GM21528 (cell line): Measurements from ENCODE around the gene DIP2C.

ENCODE experiments used
- ATAC-seq: cut with Tn5 transposase; IDR thresholded peaks from one replicate; pipeline ENCODE4 v1.9.1; 2021; ENCODE audit warnings: mild to moderate bottlenecking, moderate library complexity; ENCODE audit not compliant: unreplicated experiment, low FRiP score

The DIP2C gene

DNA sequence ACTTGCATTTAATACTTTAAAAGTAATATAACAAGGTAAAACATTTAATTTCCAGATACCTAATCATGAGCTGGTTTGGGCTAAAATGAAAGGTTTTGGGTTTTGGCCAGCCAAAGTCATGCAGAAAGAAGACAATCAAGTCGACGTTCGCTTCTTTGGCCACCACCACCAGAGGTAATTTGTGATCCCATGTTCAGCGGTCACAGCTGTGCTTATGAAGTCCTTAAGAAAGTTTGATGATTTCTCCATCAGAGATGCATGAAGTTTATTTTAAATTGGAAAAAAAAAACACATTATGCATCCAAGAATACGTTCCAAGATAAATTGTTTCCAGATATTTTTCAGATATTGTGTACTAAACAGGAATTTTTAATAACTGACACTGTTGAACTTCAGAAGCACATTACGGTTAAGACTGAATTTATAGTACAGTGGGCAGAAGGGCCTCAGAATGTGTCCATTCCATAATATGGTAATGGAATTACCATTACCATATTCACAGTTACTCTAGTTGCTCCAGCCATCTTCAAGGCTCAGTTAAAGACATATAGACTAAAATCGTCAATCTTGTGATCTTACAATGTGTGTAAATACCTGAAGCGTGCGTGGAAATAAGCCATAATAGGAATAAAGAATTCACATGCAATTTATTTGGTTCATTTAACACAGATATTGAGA lies 447.4 kb downstream of the DIP2C start:
- no peak for ATAC-seq

DNA sequence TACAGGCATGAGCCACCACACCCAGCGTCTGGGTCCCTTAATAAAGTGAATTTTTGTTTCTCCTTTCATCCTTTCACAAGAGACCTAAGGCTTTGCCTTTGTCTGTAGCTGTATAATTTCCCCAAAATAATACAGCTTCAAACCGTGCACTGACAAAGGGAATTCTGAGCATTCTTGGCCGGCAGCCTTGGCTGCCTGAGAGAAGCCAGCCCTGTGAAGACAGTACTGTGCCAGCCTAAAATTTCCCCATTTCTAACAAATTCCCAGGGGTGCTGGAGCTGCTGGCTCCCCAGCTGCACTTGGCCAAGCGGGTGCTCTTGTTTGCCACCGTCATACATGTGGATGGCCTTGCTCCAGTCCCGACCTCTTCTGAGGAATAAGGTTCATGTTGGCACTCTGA lies 448.0 kb downstream of the DIP2C start:
- ATAC-seq: no peak

DNA sequence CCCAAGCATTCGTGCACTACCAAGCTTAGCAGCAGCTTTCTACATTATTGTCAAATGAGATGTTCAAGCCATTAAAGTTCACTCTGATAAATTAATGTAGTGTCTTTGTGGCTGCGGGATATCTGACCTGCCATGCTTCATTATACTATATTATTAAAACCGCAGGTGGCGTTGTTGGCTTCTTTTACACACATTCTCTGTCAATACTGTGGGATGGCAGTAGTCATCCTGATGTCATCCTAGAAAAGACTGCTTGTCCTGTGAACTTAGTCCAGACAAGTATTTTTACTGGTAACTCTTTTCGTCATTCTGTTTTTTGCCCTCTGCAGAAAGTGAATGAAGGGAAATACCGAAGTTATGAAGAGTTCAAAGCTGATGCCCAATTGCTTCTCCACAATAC lies 450.4 kb downstream of the DIP2C start:
- no peak for ATAC-seq

DNA sequence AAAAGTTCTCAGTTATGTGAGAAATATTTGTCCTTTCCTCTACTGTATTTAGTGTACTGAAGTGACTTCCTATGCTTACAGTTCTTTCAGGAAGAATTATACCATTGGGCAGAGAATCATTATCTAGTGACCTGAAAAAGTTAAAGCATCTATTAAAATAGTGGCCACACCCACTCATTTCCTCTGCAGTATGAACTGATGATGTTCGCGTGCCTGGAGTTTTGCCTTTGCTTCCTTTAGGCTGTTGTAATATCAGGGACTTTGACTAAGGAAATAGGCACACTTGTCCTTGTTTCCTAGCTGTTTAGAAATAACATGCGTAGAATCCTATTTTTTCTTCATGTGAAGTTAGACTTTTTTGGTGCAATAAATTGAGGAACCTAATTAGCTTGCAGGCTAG lies 453.6 kb downstream of the DIP2C start:
- ATAC-seq: no peak

DNA sequence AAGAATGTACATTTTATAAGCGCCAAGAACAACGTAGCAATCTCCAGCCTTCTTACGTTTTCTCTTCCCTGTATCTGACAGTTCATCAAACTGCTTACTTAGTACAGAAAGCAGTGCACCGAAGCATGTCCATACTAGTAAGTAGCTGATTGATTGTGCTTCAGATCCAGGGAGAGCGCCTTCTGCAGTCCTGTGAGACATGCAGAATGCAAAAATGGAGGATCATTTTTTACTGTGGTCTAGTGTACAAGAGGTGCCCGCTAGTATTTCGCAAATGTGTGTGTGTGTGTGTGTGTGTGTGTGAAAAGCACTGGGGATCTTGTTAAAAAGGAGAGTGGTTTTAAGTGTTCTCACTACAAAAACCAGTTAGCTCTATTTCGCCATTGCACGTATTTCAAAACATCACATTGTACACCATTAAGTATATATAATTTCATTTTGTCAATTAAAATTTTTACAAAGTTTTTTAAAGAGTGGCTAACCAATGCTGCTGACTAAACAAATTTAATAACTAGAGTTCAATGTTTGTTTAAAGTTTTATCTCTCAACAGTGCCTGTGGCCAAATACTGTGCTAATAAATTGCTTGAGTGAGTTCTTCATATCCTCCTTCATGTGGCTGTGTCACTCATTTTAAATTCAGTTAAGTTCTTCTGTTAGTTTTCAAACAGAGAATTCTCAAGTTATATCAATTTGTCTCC lies 454.6 kb downstream of the DIP2C start:
- no peak for ATAC-seq

DNA sequence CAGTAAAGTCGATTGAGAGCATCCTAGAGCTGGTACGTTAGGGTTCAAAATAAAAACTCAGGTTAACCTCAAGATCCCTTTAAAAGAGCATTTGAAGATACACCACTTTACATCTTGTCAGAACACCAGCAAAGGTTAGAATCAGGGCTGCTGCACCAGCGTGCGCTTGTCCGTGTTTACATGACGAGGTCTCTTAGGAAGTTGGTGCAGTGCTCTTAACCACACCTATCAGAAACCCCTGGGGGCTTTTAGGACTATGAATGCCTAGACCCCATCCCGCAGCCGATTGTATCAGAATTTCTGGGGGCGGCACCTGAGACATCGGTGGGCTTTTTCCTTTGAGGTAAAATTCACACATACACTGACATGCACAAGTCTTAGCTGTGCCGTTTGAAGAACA lies 456.6 kb downstream of the DIP2C start:
- ATAC-seq: no peak

DNA sequence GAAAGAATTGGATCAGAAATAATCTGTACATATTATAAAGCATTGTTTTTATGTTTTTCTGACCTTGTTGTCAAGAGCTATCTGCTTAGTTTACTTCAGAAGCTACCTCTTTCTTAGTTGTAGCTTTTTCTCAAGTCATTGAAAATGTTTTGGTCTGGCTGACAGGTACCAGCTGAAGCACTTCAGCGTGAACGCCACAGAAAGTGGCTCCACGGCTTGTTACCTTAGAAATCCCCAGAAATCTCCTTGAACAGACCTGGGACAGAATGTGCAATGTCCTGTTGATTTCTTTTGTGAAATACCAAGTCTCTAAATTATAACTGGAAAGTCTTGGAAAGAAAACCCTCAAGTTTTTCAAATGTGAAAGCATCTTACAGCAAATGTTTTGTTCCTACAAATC lies 457.4 kb downstream of the DIP2C start:
- no peak for ATAC-seq

DNA sequence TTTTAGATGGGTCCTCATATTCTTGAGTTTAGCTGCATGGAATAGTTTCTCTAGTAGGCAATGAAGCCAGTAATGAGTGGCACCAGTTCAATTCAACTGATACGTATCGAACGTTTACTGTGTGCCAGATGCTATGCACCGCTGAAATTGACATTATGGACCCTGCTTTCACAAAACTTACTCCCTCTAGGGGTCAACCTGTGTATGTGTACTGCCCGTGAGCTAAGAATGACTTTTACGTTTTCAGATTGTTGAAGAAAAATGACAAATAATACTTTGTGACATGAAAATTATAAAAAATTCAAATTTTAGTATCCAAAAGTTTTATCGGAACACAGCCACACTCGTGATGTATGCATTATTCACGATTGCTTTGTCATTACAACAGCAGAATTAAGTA lies 458.7 kb downstream of the DIP2C start:
- ATAC-seq: no peak

DNA sequence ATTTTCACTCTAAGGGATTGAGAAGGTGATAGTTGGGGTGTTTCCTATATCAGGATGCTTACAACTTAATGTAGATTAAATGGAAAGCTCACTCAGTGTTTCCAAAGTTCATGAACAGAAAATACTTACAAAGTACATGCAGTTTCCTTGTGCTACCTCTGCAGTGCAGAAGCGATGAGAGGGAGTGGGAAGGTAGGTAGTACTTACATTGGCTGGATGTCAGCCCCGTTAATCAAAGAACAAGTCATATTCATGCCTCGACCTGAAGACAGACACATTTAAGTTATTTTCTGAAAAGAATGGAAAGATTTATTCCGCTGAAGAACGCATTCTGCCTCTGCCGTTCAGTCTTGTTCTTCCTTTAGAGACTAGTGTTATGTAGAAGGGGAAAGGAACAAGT lies 461.1 kb downstream of the DIP2C start:
- ATAC-seq: no peak

DNA sequence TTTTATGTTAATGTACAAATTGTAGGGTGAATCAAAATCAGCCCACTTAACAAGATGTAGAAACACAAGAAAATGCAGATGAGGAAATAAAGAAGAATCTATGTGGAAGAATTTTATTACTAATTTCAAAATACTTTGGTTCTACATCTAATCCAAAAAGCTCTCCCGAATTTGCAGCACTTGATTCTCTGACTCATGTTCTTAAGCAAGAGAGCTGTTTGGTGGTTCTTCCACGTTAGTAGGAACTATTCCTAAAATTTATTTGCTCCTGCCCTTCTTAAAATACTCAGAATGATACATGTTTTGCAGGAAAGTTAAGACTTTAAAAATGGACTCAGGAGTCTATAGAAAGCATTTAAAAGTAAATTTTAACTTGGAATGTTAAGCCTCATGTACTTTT lies 462.5 kb downstream of the DIP2C start:
- no peak for ATAC-seq

DNA sequence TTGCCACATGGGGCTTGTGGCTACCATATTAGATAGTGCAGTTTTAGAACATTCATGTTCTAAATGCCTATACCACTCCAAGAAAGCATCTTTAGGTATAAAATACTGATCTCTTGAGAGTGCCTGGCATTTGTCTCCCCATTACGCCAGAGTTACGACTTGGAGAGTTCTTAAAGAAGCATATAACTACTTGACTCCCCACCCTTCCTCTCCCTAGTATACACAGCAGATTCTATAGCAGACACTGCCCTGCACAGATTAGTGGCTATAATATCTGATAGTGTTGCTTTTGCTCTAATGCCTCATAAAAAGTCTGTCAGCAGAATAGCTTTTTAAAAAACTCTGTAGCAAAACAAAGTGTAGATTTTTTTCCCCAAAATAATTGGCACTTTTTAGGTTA lies 463.4 kb downstream of the DIP2C start:
- no peak for ATAC-seq

DNA sequence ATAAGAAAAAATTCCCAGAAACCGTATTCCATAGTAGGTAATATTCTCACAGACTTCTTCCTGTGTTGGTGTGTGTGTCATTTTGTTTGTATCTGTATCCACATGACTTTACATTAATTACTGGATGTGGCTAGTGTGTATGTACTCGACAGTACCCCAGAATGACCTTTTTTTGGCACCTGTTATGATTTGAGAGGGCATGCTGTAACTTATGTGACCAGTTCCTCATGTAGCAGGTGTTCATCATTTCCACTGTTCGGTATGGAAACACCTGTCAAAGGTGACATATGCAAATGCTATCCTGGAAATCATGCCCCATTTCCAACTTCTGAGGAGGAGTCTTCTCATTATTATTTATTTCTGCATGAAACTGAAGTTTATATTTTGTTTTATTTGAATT lies 464.9 kb downstream of the DIP2C start:
- ATAC-seq: no peak
